Stimulated activated CD4-positive, alpha-beta T cell treated with anti-CD3 and anti-CD28 coated beads, Interleukin-1b, Interleukin-23, amount 100 ng/mL, for 1 hour (primary cell): Measurements from ENCODE around the gene FCHSD2.

ENCODE experiments used
- DNase-seq, 2 donors: peaks; one replicate each; pipeline ENCODE4 v3.0.0-alpha.2; 2020; ENCODE audit warnings: low read depth in 2 of 2

The FCHSD2 gene

GRCh38 chr11:73142128-73142377 lies at the start of gene FCHSD2:
Gene FCHSD2, minus strand, starts transcription at chr11:73142318. Its CDS starts 441 bp downstream, at chr11:73141877.
- no peak for DNase-seq

GRCh38 chr11:73191151-73191550 lies 49.0 kb upstream of the FCHSD2 start:
- no peak for DNase-seq

- no peak for DNase-seq
Measured at GRCh38 chr11:73190557-73190885, 48.4 kb upstream of the FCHSD2 start.

GRCh38 chr11:73189723-73190556 lies 47.8 kb upstream of the FCHSD2 start:
- DNase-seq, result no peak

GRCh38 chr11:73189315-73189714 lies 47.2 kb upstream of the FCHSD2 start:
- no peak for DNase-seq

- no peak for DNase-seq
Measured at GRCh38 chr11:73188301-73188700, 46.2 kb upstream of the FCHSD2 start.

- no peak for DNase-seq
Measured at GRCh38 chr11:73187854-73188253, 45.7 kb upstream of the FCHSD2 start.

- DNase-seq, result no peak
Measured at GRCh38 chr11:73186886-73187285, 44.8 kb upstream of the FCHSD2 start.

GRCh38 chr11:73186294-73186850 lies 44.3 kb upstream of the FCHSD2 start:
- DNase-seq, result no peak

GRCh38 chr11:73185680-73186293 lies 43.7 kb upstream of the FCHSD2 start:
- DNase-seq, result no peak

- peak in 1 of 2 donors; percentile 34 for DNase-seq
Measured at GRCh38 chr11:73184953-73185671, 43.0 kb upstream of the FCHSD2 start.

GRCh38 chr11:73182824-73183321 lies 40.8 kb upstream of the FCHSD2 start:
- no peak for DNase-seq

- no peak for DNase-seq
Measured at GRCh38 chr11:73178681-73179080, 36.6 kb upstream of the FCHSD2 start.

- peak; percentile 58 to 60 for DNase-seq
Measured at GRCh38 chr11:73177778-73178539, 35.8 kb upstream of the FCHSD2 start.

- DNase-seq, result no peak
Measured at GRCh38 chr11:73177380-73177777, 35.3 kb upstream of the FCHSD2 start.

GRCh38 chr11:73176874-73177155 lies 34.7 kb upstream of the FCHSD2 start:
- no peak for DNase-seq

GRCh38 chr11:73176145-73176873 lies 34.2 kb upstream of the FCHSD2 start:
- no peak for DNase-seq

- no peak for DNase-seq
Measured at GRCh38 chr11:73175551-73176144, 33.5 kb upstream of the FCHSD2 start.

- DNase-seq, result no peak
Measured at GRCh38 chr11:73174495-73174791, 32.3 kb upstream of the FCHSD2 start.

- no peak for DNase-seq
Measured at GRCh38 chr11:73173755-73174494, 31.8 kb upstream of the FCHSD2 start.
